GM18505 (cell line): ENCODE data around the gene PRSS27.

Source experiments
- ATAC-seq: cut with Tn5 transposase; IDR thresholded peaks from one replicate; pipeline ENCODE4 v1.9.1; 2021; ENCODE audit not compliant: unreplicated experiment
- POLR2A ChIP-seq: IDR thresholded peaks from 4 replicates; pipeline ENCODE4 v1.6.1; 2011; ENCODE audit warnings: borderline replicate concordance; ENCODE audit not compliant: insufficient read depth, insufficient read length; ENCODE audit errors: extremely low read depth

PRSS27 gene

DNA sequence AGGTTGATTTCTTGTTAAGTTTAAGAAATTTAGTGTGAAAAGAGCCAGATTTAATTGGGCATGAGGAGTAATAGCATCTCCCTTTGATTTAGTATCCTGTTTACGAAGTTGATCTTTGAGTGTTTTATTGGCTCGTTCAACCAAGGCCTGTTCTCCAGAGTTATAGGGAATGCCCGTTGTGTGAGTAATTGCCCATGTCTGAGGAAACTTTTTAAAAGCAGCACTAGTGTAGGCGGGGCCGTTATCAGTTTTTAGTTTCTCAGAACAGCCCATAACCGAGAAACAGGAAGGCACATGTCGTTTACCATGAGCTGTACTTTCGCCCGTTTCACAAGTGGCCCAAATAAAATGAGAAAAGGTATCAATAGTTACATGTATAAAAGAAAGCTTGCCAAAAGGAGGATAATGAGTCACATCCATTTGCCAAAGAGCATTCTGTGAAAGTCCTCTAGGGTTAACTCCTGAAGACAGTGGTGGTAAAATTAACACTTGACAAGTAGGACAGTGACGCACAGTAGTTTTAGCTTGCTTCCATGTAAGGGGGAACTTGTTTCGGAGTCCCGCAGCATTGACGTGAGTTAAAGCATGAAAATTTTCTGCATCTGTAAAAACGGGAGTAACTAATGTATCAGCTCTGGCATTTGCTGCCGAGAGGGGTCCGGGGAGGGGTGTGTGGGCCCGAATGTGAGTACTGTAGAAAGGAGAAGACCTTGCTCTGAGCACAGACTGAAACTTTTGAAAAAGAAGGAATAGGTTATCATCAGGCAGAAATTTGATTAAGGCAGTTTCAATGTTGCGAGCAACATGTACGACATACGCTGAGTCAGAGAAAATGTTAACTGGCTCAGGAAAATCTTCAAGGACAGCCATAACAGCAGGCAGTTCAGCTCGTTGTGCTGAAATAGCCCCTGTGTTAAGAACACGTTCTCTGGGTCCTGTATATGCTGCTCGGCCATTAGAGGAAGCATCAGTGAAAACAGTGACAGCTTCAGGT, 56.2 kb downstream of the PRSS27 start:
- no peak for TF ChIP-seq POLR2A
- no peak for ATAC-seq
